Endothelial cell of umbilical vein (primary cell): ENCODE data around the gene TBX21. TPM values are rescaled to one million over a fixed set of nuclear protein-coding genes. Genes with fewer than 3 reads are reported as not detected.

Source experiments
- BruUV-seq: library from RNA; stranded (reverse); fragments of 400-500 nt; replicated peaks from 2 replicates; lab custom pipeline; 2021; lab: Mats Ljungman, UMichigan
- CTCF ChIA-PET: fragments of 300-600, 350-600 bp; sonication (Branson Sonifier 250); formaldehyde crosslinking; loops from one replicate; lab custom pipeline; 2021; ENCODE audit warnings: antibody characterized with exemption, inconsistent platforms; lab: Charles Lee
- POLR2A ChIA-PET: fragments of 300-600, 350-600 bp; sonication (Branson Sonifier 250); formaldehyde crosslinking; loops from one replicate; lab custom pipeline; 2021; ENCODE audit warnings: antibody characterized with exemption, inconsistent platforms; lab: Charles Lee
- DNase-seq: peaks from one replicate; pipeline ENCODE4 v3.0.0-alpha.2; 2011; ENCODE audit warnings: low read depth, low spot score
- FAIRE-seq: peaks from 2 replicates; lab custom pipeline; 2011; peaks lifted over from hg19 to GRCh38; lab: Jason Lieb, UNC
- H2AFZ ChIP-seq: 2 replicates; pipeline ENCODE4 v1.6.0; 2012; ENCODE audit warnings: low read depth, low read length, control low read depth, inconsistent platforms
- H3K27ac ChIP-seq: 2 replicates; pipeline ENCODE4 v1.5.1; 2011; ENCODE audit warnings: low read depth, mild to moderate bottlenecking, control low read depth, low read length, moderate library complexity; ENCODE audit not compliant: insufficient read depth
- H3K27me3 ChIP-seq, 2 experiments: 2 replicates each; pipeline versions ENCODE4 v1.6.0 to v1.6.1; 2011; ENCODE audit warnings: low read length in 2 of 2, mixed read lengths in 1 of 2; ENCODE audit not compliant: control insufficient read depth in 2 of 2, insufficient read depth in 2 of 2
- H3K36me3 ChIP-seq, 2 experiments: 2 replicates in 1 of 2; 3 replicates in 1 of 2; pipeline ENCODE4 v1.5.1; 2011; ENCODE audit warnings: low read length in 2 of 2, mild to moderate bottlenecking in 1 of 2, moderate library complexity in 1 of 2; ENCODE audit not compliant: control insufficient read depth in 2 of 2, insufficient read depth in 2 of 2; ENCODE audit errors: extremely low read depth in 1 of 2
- H3K4me1 ChIP-seq: 3 replicates; pipeline ENCODE4 v1.5.1; 2011; ENCODE audit warnings: mild to moderate bottlenecking, low read length; ENCODE audit not compliant: control insufficient read depth, insufficient read depth; ENCODE audit errors: extremely low read depth
- H3K4me2 ChIP-seq: 2 replicates; pipeline ENCODE4 v1.6.1; 2011; ENCODE audit warnings: low read length, control low read depth, mixed read lengths; ENCODE audit not compliant: insufficient read depth
- H3K4me3 ChIP-seq, 3 experiments: fragments of 200-600 bp in 1 of 3; sonication (generic), shearing (Covaris generic) in 1 of 3; replicated peaks in 1 of 3; 2 replicates each; pipeline ENCODE4 v1.5.1; 2011 to 2016; ENCODE audit warnings: control low read depth in 3 of 3, low read length in 3 of 3, mild to moderate bottlenecking in 2 of 3, inconsistent platforms in 1 of 3, low read depth in 1 of 3, moderate library complexity in 1 of 3; ENCODE audit not compliant: insufficient read depth in 1 of 3
- H3K79me2 ChIP-seq: 2 replicates; pipeline ENCODE4 v1.6.0; 2012; ENCODE audit warnings: low read length, inconsistent platforms; ENCODE audit not compliant: control insufficient read depth, insufficient read depth
- H3K9ac ChIP-seq: replicated peaks from 2 replicates; pipeline ENCODE3; 2011; ENCODE audit warnings: low read length, control low read depth; ENCODE audit not compliant: insufficient read depth; ENCODE audit errors: extremely low read depth
- H3K9me1 ChIP-seq: replicated peaks from 3 replicates; pipeline ENCODE4 v1.6.0; 2011; ENCODE audit warnings: mild to moderate bottlenecking, low read length; ENCODE audit not compliant: control insufficient read depth, insufficient read depth; ENCODE audit errors: extremely low read depth
- H3K9me3 ChIP-seq: replicated peaks from 2 replicates; pipeline ENCODE4 v1.5.1; 2012; ENCODE audit warnings: low read length, inconsistent platforms; ENCODE audit not compliant: control insufficient read depth, insufficient read depth
- H4K20me1 ChIP-seq: replicated peaks from 2 replicates; pipeline ENCODE3; 2011; ENCODE audit warnings: mild to moderate bottlenecking, low read length; ENCODE audit not compliant: control insufficient read depth, insufficient read depth; ENCODE audit errors: extremely low read depth
- CTCF ChIP-seq, 2 donors: IDR thresholded peaks; 1 replicate in 1 of 2; 2 replicates in 1 of 2; pipeline ENCODE4 v1.5.1; 2011; ENCODE audit warnings: low read length in 2 of 2, mild to moderate bottlenecking in 2 of 2, moderate library complexity in 2 of 2, control low read depth in 1 of 2, inconsistent platforms in 1 of 2, low read depth in 1 of 2; ENCODE audit not compliant: insufficient read depth in 1 of 2; ENCODE audit errors: extremely low read depth in 1 of 2
- EZH2 ChIP-seq: IDR thresholded peaks from 2 replicates; pipeline ENCODE4 v1.6.1; 2012; ENCODE audit warnings: borderline replicate concordance, low read depth, mild to moderate bottlenecking, moderate library complexity, low read length, inconsistent platforms; ENCODE audit not compliant: severe bottlenecking
- FOS ChIP-seq: IDR thresholded peaks from 2 replicates; pipeline ENCODE4 v1.6.1; 2011; ENCODE audit warnings: mild to moderate bottlenecking, low read length, moderate library complexity, borderline replicate concordance; ENCODE audit not compliant: insufficient read depth
- JUN ChIP-seq: IDR thresholded peaks from 2 replicates; pipeline ENCODE4 v1.6.1; 2011; ENCODE audit warnings: borderline replicate concordance, low read depth; ENCODE audit not compliant: insufficient read length, insufficient read depth
- MYC ChIP-seq: IDR thresholded peaks from one replicate; pipeline ENCODE4 v1.6.1; 2011; ENCODE audit warnings: mild to moderate bottlenecking, low read depth, low read length
- POLR2A ChIP-seq: IDR thresholded peaks from 2 replicates; pipeline ENCODE4 v1.6.1; 2012; ENCODE audit warnings: low read depth, mild to moderate bottlenecking, control low read depth, low read length
- POLR2AphosphoS5 ChIP-seq: IDR thresholded peaks from 2 replicates; pipeline ENCODE4 v1.6.1; 2012; ENCODE audit warnings: low read depth, mild to moderate bottlenecking, control low read depth, low read length, moderate library complexity; ENCODE audit not compliant: insufficient read depth
- dilution Hi-C: fragments of 300-500 bp; cut with MboI; formaldehyde crosslinking; loops from one replicate; pipeline ENCODE4 v1.15.0; 2019; ENCODE audit warnings: low sequenced_read_pairs; ENCODE audit not compliant: extremely low pct_ligation_motif_present
- intact Hi-C: fragments of 100-400 bp; cut with micrococcal nuclease; formaldehyde crosslinking; loops from one replicate; pipeline ENCODE4 v1.10.0; 2022
- polyA plus RNA-seq, 4 experiments: library from polyadenylated mRNA; depleted of rRNA in 3 of 4; stranded (reverse) in 3 of 4; unstranded in 1 of 4; fragments of >200 nt; gene quantifications; 2 replicates each; pipeline versions ENCODE4 v1.2.1 to v1.2.3, GENCODE V29; 2011 to 2012; ENCODE audit warnings: missing spikeins in 1 of 4
- total RNA-seq: library from RNA; stranded (reverse); gene quantifications from 2 replicates; pipeline ENCODE4 v1.2.3, GENCODE V29; 2021
- TF ChIP-seq, protein P1 (sequence below): IDR thresholded peaks from 2 replicates; pipeline ENCODE4 v1.6.1; 2011; ENCODE audit not compliant: insufficient read depth, insufficient read length

The TBX21 gene
- total and polyA plus RNA-seq, 2 donors (not counting 3 experiments of a cell fraction or from before 2014, with no cell fraction given) = not detected

DNA sequence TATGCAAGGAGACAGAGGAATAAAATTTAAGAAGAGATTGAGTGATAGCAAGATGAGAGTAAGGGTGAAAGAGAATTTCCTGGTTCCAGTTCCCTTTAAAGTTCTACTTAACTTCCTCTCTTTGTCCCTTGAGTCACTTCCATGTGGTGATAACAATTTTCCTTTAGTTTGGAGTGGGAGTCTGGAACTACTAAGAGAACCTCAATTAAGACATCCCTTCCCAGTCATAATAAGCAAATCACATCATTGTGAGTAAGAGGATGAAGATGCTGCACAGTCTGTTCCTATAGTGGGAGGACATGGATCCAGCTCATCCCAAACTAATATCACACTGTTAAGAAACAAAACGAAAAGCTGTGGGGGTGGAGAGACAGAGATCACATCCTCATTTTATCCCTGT, 24.4 kb downstream of the TBX21 start:
- Histone ChIP-seq H3K36me3 (no peaks in the 10 kb centered on the region), H3K9me1 (no peaks in the 10 kb centered on the region), H3K27ac (no peak overlapping the region), H3K27me3 (peaks cover 0 to 8% of the 10 kb centered on the region in 2 experiments), H2AFZ (no peak overlapping the region), H3K9ac (no peak overlapping the region), H3K4me2 (no peak overlapping the region), H3K4me3 (no peak overlapping the region), H4K20me1 (no peaks in the 10 kb centered on the region), H3K4me1 (no peaks in the 10 kb centered on the region), H3K79me2 (no peaks in the 10 kb centered on the region), H3K9me3 (no peaks in the 10 kb centered on the region)
- ChIA-PET POLR2A (no interaction called here), CTCF (interaction anchor here (1.0 to 1.1 kb wide), 2 partner anchors 11 to 17 kb away, joined by 3 read pairs; no protein-coding TSS in a partner anchor)
- TF ChIP-seq MYC (no peak), JUN (no peak), CTCF (IDR thresholded peaks at IDR 0.05; ENCODE audit: extremely low read depth in 1 of 2, insufficient read depth in 1 of 2, low read depth in 1 of 2, low read length in 2 of 2) (no peak), POLR2AphosphoS5 (no peak), EZH2 (no peak), FOS (no peak), POLR2A (no peak)
- TF ChIP-seq, protein P1, sequence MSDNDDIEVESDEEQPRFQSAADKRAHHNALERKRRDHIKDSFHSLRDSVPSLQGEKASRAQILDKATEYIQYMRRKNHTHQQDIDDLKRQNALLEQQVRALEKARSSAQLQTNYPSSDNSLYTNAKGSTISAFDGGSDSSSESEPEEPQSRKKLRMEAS = no peak
- FAIRE-seq = no peak
- dilution Hi-C loops (no loop called here), intact Hi-C loops (no loop called here)
- BruUV-seq = no TSS peak
- no peak for DNase-seq
